RCC 7860 (cell line): ENCODE measurements around the gene TPX2.
"Not testable (repeated sequence)": the region's sequence is repeated elsewhere in the genome, so short reads cannot be mapped to it uniquely, and the experiment has no call there.

Experiments used
- DNase-seq: peaks from one replicate; pipeline ENCODE4 v3.0.0-alpha.2; 2015; ENCODE audit warnings: low spot score
- FAIRE-seq: peaks from 2 replicates; lab custom pipeline; 2012; peaks lifted over from hg19 to GRCh38; lab: Jason Lieb, UNC

TPX2 gene

GRCh38 chr20:31718952-31719643 lies 20.0 kb upstream of the TPX2 start:
- FAIRE-seq (no peak), DNase-seq (peak; percentile 49)

- FAIRE-seq: peak; percentile 92
- peak; percentile 99 for DNase-seq
Measured at GRCh38 chr20:31719644-31720485, 19.2 kb upstream of the TPX2 start.

GRCh38 chr20:31720486-31721407 lies 18.3 kb upstream of the TPX2 start:
- no peak for FAIRE-seq

GRCh38 chr20:31721408-31722256 lies 17.5 kb upstream of the TPX2 start:
- FAIRE-seq: no peak
- peak; percentile 26 for DNase-seq

More at GRCh38 chr20:31720486-31721407, 18.3 kb upstream of the TPX2 start:
- DNase-seq: peak; percentile 31

DNA sequence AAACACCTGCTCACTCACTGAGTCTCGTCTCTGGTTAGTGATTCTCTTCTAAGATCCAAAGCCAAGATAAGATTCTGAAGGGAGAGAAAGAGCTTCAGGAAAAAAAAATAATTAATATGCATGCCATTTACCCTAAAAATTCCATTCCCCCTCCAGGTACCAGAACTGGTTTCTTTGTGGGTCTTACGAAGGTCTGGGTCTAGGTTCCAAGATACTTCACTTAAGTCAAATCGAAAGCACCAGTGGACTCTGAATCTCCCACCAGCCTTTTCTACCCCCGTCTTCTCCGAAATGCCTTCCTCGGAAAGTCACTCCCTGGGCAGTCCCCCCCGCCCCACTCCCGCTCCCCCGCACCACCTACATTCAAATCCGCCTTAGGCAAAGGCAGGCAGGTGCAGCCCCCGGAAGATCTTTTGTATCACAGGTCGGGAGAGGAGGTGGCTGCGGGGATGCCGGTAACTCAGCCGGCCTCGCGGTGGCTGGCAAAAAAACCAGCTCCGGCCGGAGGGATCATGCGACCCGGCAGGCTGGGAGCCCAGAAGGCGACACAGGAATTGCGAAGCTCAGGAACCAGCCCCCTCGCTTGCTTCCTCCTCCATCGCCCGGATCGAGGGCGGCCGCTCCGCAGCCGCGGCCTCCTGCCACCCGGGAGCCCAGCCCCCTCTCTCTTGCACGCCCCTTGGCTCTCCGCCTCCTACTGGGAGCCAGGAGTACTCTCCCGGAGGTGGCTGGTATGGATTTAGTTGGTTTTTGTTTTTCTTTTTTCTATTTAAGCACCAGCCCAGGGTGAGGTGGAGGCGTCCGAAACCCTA lies 16.6 kb upstream of the TPX2 start, which contains the start of gene BCL2L1:
Gene BCL2L1 (minus strand): TSS at position 612 of the 812 bp plus-strand sequence. CDS start 650 bp downstream, outside the sequence.
- peak; percentile 82 for DNase-seq

DNA sequence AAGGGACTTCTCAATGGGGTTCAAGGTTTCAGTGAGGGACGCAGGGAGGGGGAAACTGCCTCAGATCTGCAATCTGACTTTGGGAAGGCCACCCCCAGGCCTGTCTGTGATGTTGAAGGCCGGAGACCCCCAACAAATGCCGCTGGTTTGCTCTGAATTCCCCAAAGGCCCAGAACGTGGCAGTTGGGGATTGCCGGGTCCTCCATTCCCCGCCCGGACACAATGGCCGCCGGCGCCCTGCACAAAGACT lies 16.1 kb upstream of the TPX2 start:
- FAIRE-seq: no peak
- DNase-seq: no peak

More for the DNA sequence above, 16.6 kb upstream of the TPX2 start, which contains the start of gene BCL2L1:
- FAIRE-seq: no peak

DNA sequence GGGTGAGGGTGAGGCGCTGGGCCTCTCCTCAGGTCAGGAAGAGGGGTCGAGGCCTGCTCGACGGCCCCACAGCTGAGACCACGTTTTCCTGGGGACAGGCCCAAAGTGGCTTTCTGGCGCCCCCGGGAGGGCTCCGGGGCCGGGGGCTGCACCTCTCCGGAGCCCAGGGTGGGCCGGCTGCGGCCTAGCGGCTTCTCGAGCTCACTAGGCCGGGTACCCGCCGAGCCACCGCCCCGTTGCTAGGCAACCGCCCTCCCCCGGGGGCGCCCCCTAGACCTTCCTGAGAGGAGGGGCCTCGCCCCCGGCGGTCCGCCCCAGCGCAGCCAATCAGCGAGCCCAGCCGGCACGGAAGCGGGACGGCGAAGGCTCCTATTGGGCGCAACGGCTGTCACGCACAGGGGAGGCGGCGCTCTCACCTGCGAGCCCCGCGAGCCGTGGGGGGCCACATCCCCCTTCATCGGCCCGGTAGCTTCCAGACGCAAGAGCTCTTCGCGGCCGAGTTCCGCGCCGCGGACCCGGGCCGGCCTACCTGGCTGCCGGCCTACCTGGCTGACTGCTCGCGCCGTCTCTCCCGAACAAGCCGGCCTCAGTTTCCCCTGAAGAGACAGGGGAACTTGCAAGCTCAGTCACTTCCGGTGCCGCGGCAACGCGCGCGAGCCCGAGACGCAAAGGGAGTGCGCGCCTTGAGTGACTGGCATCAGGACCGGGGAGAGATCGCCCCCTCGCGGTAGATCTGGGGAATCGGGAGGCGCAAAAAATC lies 15.6 kb upstream of the TPX2 start:
- DNase-seq (peak; percentile 95), FAIRE-seq (peak; percentile 57)

GRCh38 chr20:31731321-31731717 lies 7.8 kb upstream of the TPX2 start:
- DNase-seq: no peak
- FAIRE-seq: no peak

DNA sequence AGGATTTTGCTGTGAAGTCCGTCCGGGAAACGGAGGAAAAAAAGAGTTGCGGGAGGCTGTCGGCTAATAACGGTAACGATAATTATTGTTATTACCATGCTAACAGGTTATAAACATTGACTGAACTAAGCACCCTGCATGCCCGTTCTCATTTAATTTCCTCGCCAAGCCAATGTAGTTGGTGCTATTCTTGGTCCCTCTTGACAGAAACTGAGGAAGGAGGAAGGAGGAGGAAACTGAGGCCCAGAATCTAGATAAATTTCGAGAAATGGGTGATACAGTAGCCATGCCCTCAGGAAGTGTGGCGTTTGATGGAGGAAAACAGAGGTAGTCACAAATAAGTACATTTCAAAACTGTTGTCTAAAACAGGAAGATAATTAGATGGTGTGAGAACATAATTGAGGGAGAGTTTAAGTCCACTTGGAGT lies 474 bp downstream of the TPX2 start:
- FAIRE-seq (no peak), DNase-seq (no peak)

DNA sequence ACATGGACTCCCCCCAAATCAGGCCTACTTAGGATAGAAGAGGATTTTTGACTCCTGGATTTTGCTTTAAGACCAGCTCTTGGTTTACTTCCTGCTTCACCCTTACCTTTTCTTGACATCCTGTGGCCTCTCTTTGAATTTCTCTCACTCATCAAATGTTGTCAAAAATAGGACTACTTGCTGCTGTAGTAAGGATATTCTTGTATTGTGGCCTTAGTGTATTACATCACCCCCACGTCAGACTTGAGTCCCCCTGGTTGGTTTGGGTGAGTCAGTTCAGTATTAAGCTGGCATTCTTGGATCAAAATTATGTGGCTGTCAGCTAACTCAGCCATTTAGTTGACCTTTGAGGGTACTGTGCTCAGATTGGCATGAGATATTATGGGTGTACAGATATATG lies 1.1 kb downstream of the TPX2 start:
- DNase-seq (peak; percentile 39), FAIRE-seq (no peak)

- no peak for DNase-seq
- no peak for FAIRE-seq
Measured at GRCh38 chr20:31740656-31741323, 1.7 kb downstream of the TPX2 start.

- FAIRE-seq (no peak), DNase-seq (no peak)
Measured at GRCh38 chr20:31746068-31746878, 7.2 kb downstream of the TPX2 start.

GRCh38 chr20:31747028-31747427 lies 7.9 kb downstream of the TPX2 start:
- not testable (repeated sequence) for DNase-seq, FAIRE-seq

GRCh38 chr20:31747640-31748039 lies 8.6 kb downstream of the TPX2 start:
- no peak for FAIRE-seq

GRCh38 chr20:31749223-31749622 lies 10.1 kb downstream of the TPX2 start:
- no peak for FAIRE-seq
- no peak for DNase-seq

More at GRCh38 chr20:31747640-31748039, 8.6 kb downstream of the TPX2 start:
- DNase-seq: no peak

DNA sequence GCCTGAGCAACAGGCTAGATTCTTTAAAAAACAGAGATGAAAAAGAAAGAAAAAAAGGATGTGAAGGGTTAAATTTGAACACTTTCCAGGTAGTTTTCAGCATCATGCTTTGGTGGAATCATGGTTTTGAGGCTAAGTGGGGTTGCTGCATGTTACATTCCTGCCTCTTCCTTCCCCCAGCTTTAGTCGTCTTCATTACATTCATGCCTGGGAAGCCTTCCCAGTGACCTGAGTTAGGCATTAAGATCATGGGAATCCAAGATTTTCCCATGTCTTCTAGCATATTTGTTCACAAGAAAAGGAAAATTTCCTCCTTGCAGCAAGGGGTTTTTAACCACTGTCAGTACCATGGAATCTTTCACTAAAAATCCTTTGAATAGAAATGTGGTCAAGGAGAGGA lies 12.0 kb downstream of the TPX2 start:
- FAIRE-seq (no peak), DNase-seq (no peak)

DNA sequence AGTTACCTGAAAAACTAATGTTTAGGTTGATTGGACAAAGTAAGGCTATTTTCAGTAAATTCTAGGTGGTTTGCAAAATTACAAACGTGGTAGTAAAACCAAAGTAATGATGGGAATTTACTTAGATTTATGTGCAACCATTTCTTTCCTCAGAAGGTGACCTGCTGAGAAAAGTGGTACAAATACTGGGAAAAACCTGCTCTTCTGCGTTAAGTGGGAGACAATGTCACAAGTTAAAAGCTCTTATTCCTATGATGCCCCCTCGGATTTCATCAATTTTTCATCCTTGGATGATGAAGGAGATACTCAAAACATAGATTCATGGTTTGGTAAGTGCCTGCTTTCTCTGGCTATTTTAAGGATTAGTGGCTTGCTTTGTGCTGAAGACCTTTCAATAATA lies 18.2 kb downstream of the TPX2 start:
- no peak for DNase-seq
- FAIRE-seq: no peak
